Suppressor macrophage treated with lipopolysaccharide for 1 hour (primary cell): ENCODE measurements around the gene LAMA4.

ENCODE experiments used
- DNase-seq, 3 donors: peaks; one replicate each; pipeline ENCODE4 v3.0.0-alpha.2; 2020 to 2022

Gene LAMA4

DNA sequence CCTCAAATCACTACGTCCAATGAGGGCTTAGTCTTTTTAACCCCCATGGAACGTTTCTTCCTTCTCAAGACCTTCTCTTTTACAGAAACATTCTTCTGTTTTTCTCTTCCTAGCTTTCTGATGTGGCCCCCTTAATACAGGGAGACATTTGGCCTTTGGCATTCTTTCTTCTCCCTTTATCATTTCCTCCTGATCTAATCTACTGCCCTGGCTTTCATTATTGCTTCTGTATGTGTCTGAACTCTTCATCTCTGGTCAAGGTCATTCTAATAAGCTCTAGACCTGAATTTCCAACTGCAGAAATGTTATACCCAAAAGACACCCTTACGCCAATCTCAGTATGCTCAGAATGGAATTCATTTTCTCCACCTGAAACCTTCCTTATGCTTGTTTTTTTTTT, 18.4 kb upstream of the LAMA4 start:
- DNase-seq = no peak

DNA sequence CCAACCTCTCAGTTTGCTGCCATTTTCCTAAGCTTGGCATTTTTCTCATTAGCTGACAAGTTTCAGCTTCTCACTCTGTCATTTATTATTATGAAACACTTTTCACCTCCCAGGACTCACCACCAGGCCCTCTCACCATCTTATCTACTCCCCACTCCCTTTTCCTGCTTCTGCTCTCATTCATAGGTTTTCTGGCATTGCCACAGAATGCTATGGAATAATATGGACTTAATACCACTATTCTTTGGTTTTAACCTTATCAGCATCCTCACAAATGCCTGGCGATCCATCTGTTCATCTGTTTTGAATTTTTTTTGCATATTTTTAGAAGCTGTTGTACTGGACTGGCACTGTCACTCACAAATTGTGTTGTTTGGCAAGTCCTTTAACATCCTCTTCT, 16.4 kb upstream of the LAMA4 start:
- no peak for DNase-seq

DNA sequence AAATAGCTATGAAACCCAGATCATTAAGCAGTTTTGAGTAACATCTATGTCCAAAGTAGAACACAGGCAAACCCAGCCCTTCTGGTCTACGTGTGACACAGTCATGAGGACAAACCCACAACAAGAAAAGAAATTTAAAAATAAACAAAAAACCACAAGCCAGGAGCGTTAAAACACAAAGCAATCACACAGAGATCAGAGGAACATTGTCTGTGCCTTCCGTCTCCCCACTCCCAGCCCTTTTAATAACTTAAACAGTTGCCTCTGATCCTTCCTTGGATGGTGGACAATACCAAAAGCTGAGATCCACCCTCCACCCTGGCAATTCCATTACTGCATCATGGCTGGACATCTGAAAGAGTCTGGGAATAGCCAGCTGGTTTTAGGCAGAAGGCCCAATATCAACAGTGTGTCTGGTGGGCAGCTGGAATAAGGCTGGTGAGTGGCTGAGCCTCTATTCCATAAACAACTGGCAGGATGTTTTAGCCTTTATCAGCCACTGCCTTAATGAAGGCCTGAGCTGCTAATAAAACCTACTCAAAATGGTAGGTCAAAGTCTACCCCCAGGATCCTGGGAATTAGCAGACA, 15.7 kb upstream of the LAMA4 start:
- no peak for DNase-seq

DNA sequence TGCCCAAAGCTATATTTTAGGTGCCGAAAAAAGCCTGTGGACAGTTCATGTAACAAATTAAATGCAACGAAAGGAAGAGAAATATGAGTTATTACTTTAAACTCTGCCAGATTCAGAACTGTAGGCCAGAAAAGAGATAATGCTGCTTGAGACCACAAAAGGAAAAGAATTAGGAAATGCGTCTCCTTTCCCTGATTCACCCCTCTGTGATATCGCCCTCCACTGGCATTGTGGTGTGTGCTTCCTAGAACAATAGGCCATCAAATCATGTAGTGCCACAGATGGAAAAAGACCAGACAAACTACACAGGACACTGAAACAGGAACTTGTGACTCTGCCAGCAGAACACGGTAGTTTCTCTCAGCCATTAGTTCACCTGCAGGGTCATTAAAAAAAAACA, 14.7 kb upstream of the LAMA4 start:
- DNase-seq = no peak

DNA sequence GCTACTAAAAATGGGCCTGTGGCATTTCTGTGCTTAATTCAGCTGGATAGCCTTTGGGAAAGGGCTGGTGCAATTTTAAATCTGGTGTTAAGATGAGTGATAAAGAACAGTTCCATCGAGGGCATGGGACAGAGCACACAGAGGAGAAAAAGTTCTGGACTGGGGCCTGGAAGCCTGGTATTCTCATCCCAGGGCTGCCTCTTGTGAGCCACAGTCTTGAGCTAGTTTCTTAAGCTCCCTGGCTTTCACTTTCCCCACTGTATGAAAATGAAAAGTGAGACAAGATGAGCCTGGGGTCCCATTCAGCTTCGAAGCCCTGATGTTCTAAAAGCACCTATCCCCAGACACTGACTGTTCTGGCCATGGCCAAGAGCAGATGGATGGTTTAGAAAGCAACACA, 14.3 kb upstream of the LAMA4 start:
- no peak for DNase-seq

DNA sequence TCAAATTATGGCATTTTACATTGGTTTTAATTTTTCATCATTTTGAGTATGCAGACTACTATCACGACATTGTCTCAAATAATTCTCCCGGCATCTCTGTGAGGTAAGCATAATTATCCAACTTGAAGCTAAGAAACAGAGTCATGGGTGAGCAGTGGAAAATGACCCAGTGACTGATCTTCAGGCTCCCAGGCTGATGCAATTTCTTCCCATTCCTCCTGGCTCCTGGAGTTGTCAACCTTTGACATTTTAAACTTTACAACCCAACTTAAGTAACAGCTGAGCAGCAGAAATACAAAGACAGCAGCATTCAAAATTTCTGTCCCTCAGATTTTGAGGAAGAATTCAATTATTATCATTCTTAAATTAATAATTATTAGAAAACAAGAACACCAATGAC, 13.7 kb upstream of the LAMA4 start:
- no peak for DNase-seq

DNA sequence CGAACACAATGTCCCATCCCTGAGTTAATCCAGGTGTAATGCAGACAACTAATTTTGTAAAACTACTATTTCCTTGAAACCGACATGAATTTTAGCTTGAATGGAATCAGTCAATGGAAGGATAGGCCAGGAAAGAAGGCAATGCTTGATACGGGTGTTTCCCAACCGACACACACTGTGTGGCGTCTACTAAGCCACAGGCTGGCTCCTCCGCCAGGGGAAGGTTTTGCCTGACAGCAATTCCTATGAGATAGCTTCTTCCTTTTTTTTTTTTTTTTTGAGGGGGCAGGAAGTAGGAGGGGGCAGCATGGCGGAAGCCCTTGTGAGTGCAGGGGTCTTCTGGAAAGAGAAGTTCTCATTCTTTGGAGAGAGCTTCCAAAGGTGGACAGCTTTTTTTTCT, 12.0 kb upstream of the LAMA4 start:
- DNase-seq = peak in 2 of 3 donors; percentile 26 to 36

DNA sequence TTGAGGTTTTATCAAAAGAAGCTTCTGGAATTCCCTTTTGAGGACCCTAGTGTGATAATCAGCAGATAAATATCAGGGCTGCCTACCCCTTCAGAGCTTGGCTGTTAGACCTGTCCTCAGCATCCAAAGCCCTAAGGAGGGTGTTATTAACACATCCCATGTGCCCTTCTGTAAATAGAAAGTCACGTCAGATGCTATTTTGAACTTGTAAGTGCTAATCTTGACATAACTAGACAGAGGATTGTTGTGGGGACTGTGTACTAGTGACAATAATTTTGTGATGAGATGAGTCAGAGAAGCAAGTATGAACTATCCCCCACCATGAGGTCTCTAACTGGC, 4.9 kb upstream of the LAMA4 start:
- no peak for DNase-seq

DNA sequence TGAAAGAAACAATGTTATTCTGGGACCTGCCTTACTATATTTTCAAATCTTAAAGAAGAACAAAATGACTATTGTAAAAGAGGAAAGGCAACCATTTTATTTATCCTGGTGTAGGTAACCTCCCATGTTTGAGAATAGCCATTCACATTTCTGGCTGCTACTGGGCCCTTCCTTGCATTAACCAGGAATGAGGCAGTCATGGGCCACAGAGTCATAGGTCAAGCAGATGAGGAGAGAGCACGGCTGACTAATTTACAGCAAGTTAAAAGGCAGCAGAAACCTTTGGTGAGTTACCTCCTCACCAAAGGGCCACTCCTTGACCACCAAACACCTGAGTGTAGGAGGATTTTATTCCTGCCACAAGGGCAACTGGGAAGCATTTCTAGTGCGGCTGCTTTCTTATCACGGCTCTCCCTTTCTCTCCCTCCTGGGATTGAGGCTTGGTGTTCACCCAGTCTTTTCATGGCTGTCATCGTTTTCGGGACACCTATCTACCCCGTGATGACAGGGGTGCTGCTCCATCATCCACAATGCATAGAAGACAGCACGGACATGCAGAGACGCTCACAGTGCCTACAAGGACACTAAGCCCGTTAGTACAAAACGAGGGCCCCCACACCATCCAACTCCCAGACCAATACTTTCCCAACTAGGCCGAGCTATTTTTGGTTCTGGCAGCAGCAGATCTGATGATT, 4.4 kb upstream of the LAMA4 start:
- no peak for DNase-seq

DNA sequence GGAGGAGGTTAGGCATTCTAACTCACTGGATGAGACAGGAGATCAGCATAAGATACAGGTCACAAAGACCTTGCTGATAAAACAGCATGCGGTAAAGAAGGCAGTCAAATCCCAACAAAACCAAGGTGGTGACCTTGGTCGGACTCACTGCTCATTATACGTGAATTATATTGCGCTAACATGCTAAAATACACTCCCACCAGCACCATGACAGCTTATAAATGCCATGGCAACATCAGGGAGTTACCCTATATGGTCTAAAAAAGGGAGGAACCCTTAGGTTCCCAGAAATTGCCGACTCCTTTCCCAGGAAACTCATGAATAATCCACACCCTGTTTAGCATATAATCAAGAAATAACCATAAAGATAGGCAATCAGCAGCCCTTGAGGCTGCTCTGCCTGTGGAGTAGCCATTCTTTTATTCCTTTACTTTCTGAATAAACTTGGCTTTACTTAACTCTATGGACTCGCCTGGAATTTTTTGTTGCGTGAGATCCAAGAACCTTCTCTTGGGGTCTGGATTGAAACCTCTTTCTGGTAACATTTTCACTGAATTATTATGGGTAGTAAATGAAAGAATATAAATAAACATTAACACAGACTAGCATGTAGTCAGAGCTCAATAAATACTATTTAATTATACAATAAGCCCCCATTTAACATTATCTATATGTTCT, 3.0 kb upstream of the LAMA4 start:
- DNase-seq = no peak

DNA sequence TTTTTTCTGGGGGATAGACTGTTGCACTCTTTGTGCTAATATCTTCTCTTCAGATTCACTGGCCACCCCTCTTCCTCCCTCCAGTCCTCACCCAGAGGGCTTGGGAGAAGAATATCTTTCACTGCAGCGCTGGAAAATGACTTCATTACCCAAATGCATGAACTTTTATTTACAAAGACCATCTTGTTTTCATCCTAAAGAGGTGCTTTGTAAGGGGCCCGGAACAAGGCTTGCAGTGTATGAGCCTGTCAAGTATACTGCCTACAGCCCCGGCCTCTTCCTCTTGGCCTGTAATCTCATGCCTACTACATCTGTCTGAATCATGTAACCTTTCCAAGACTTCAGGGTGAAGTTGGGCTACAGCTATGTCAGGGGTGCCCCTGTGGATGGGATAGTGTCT, 554 bp upstream of the LAMA4 start:
- no peak for DNase-seq

DNA sequence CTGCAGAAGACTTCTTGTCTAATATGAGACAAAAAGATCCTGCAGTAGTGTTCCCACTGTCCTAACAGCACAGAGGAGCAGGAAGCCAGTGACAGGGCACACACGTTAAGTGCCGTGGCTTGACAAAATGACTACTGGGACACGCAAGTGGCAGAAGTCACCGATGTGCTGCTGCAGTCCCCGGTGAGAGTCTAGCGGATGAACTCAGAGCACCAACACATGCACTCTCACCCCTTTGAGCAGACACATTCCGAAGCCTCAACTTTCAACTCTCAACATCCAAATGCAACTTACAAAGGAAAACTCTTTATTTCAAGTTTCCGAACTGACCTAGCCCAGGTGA, 898 bp downstream of the LAMA4 start:
- no peak for DNase-seq

DNA sequence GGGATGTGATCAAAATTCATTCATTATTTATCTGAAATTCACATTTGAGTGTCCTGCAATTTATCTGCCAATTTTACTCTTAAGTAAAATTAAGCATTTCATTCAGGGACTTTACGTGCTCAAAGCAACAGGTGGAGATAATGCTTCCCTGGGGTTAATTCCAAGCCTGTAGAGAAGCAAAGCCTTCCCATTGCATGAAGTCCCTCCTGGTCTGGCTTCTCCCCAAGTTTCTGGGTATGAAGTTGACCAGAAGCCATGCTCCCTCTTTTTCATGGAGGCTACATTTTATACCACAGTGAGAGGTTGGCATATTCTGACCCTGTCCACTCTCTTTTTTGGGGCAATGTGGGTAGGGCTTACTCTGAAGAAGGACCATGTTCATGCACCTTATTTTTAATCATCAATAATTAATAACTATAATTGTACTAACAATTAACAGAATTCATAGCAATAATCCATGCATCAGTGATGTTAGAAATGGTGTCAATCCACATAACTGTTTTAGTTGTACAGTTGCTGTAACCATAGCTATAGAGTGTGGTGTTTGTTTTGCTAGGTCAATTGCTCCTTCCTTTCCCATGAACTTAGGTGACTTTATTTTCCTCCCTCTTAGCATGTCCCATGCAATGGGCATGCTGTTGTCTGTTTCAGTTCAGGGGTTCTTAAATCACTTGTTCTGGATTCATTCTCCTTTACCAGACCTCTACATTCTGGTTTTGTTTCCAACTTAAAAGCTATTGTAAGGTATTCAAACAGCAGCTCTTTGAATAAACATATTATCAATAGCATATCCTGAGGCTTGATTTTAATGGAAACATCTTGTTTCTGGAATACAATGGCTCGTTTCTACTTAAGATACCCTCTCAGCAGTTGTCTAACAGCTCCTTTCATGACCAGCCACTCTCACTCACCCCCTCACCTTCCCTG, 1.5 kb downstream of the LAMA4 start:
- no peak for DNase-seq

DNA sequence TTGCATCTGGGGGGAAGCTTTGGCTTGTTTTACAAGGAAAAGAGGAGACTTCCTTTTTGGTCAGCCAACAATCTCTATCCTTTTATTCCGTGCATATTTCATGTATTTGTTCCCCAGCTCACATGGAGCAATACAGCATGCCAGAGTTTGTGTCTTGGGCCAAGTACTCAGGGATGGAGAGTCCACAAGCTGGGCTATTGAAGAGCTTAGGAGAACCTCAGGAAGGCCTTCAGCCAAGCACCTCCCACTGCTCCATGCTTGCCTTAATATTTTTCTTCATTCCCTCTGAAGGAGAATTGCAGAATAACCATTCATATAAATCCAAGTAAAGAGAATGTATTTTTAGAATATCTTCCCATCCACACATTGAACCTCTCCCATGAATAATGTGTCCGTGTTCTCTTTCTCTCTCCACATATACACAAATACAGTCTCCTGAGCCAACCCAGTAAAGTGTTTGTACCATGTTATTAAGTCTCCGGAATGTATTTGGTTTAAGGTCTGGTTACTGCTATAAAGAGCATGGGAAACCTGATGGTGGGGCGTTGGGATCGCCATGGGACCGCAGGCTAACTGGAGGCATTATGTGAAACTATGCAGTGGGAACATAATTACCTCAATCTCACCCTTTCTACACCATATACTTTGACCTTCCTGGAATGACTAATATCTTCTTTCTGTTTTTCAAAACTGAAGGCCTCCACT, 3.0 kb downstream of the LAMA4 start:
- no peak for DNase-seq

DNA sequence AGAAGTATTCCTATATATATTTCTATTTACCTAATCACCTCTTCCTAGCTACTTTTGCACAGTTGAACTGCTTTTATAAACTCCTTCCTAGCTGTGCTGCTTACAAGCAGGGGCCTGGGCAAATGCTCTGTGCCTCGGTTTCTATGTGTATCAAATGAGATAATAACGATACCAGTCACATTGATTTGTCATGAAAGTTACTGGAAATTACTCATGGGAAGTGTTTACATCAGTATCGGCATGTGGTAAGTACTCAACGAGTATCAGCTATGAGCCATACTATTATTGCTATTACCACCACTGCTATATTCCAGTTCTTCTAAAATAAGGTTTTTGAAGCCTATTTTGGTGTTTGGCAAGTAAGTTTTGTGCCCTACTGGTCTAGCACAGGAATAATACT, 4.9 kb downstream of the LAMA4 start:
- no peak for DNase-seq

DNA sequence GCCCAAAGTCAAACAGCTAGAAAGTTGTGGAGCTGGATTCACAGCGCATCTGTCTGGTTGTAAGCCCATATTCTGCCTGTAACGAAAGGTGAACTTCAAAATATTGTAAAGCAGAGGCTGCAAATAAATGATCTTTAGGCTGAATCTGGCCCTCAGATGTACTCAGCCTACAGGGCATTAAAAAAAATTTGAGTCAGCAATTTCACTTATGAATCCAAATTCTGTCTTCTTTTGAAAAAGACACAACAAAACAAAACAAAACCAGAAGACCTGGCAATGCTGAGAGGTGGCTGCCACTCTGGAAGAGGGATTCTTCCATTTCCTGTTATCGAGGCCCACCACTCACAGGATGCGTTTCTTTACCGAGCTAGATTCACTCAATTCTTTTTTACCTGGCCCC, 7.1 kb downstream of the LAMA4 start:
- no peak for DNase-seq

DNA sequence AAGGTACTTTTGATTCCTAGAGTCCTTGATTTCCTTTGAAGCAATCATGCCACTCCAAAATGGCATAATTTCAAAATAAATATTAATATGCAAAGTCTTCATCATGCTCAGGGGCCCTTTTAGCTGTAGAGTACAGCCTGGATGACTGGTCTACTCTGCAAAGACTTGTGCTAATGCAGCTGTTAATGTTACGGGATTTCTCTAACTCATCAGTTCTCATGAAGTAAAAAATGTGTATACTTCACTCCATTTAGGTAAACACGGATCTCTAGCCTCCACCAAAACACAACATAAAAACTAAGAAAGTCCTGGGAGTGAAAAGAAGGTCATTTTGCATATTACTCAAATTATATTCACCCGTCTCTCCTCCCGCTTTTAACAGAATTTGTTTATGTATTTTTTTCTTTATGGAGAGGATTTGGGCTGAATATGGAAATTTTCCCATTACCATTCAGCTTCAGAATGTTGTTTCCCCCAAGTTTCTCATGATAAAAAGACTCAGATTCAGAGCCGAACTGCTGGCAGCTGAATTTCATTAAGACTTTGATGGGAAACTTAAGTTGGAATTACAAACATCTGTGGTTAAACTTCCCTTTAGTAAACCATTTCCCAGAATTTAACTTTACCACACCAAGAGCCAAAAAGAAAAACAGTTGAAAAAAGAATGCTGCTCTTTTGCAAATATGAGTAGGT, 8.7 kb downstream of the LAMA4 start:
- DNase-seq = no peak

DNA sequence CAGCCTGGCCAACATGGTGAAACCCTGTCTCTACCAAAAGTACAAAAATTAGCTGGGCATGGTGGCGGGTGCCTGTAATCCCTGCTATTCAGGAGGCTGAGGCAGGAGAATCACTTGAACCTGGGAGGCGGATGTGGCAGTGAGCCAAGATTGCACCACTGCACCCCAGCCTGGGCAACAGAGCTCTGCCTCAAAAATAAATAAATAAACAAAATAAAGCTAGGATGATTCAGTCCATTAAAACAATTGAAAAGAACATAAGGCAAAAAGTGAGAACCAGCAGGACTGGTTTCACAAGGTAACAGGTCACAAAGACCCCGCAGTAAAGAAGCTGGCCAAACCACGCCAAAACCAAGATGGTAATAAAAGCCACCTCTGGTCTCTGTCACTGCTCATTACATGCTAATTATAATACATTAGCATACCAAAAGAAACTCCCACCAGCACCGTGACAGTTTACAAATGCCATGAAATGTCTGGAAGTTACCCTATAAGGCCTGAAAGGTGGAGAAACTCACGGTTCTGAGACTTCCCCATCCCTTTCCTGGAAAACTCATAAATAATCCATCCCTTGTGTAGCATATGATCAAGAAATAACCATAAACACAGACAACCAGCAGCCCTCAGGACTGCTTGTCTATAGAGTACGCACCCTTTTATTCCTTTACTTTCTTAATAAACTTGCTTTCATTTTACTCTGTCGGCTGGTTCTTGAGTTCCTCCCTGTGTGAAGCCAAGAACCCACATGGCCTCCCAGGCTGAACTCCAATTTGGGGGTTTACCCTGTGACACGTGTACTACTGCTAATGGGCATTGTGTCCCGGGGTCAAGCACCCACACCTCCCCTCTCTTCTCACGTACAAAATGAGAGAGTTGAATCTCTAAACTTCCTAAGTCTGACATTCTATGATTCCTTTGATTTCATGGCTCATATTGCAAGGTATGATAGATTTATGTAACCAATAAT, 10.2 kb downstream of the LAMA4 start:
- DNase-seq = no peak

DNA sequence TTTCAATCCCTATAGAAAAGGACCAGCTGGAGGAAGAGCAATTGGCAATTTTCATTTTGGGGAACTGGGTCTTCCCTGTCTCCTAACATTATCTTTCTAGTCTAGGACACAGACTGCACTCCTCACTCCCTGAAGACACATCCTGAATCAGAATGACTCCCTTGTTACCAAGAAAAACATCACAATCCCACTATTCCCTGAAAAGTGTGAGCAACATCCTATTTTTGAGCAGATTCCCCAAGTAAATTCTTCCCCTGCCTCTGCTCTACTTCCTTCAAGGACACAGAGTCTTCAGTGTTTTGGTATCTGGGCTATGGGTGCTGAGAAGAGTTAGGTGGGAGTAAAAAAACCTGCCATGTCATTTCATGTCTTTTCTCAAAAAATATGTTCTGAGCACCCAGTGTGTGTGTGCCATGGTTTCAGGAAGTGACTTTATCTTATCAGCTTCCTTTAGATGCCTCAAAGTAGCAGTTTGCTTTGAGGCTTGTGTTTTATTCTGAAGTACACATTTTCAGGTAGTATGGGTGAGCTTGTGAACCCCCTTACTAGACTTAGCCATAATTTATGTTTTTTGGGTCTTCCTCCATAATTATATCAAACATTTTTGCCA, 12.4 kb downstream of the LAMA4 start:
- DNase-seq = no peak

DNA sequence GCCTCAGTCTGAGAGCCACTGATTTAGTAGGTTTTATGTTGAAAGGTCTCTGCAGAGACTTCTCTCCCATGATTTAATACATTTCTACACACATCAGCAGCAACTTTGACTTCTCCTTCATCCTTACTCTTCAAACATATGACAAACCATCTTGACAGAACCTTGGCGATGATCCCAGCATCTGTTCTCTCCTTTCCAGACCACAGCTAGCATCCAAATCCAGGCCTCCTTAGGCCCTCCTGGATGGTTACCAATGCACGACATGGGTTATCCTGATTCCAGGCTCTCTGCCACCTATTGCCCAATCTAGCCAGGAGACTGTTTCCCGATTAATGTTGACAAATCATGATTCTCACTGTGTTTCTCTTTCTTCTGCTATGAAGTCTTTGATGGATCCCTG, 16.8 kb downstream of the LAMA4 start:
- DNase-seq = no peak

DNA sequence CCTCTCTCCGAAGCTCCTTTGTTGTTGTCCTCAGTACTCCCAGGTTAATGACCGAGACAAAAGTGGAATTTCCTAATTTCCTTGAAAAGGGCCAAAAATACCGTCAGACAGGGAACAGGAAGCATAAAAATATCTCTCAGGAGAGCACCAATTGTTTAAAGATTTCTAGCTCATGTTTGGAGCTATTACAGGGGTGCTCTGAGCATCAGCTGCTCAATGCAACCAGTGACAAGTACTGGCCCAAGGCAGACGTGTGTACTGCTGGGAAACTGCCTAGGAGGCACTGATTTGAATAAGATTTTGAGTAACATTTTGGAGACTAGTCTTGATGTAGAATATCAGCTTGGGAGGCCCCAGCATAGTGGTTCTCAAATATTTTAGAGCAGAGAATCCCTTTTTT, 17.3 kb downstream of the LAMA4 start:
- no peak for DNase-seq
